H1 (cell line): ENCODE measurements around the gene DENND2A.

ENCODE experiments used
- BRCA1 ChIP-seq: IDR thresholded peaks from 2 replicates; pipeline ENCODE4 v1.6.1; 2012; ENCODE audit warnings: low read depth, low read length, improper control_type of control experiment
- CEBPB ChIP-seq: IDR thresholded peaks from 2 replicates; pipeline ENCODE4 v1.6.1; 2012; ENCODE audit warnings: low read depth, low read length
- CHD2 ChIP-seq: IDR thresholded peaks from 2 replicates; pipeline ENCODE4 v1.6.1; 2012; ENCODE audit warnings: low read length, improper control_type of control experiment
- EP300 ChIP-seq, 2 experiments: IDR thresholded peaks; 1 replicate in 1 of 2; 2 replicates in 1 of 2; pipeline ENCODE4 v1.6.1; 2011 to 2012; ENCODE audit warnings: low read depth in 2 of 2, low read length in 2 of 2, mild to moderate bottlenecking in 2 of 2, borderline replicate concordance in 1 of 2, inconsistent platforms in 1 of 2, moderate library complexity in 1 of 2
- SUZ12 ChIP-seq: fragments of 200-600 bp; sonication (generic); IDR thresholded peaks from 2 replicates; pipeline ENCODE4 v1.6.1; 2012; ENCODE audit warnings: mild to moderate bottlenecking, inconsistent platforms, low read length, moderate library complexity, mixed read lengths
- TF ChIP-seq, protein P1 (sequence below), 3 experiments: IDR thresholded peaks; 1 replicate in 2 of 3; 2 replicates in 1 of 3; pipeline versions ENCODE4 v1.5.1 to v1.6.1; 2011; ENCODE audit warnings: low read length in 3 of 3, mild to moderate bottlenecking in 3 of 3, inconsistent platforms in 2 of 3, low read depth in 1 of 3, moderate library complexity in 1 of 3; ENCODE audit not compliant: insufficient read depth in 1 of 3; ENCODE audit errors: control extremely low read depth in 1 of 3

DNA sequence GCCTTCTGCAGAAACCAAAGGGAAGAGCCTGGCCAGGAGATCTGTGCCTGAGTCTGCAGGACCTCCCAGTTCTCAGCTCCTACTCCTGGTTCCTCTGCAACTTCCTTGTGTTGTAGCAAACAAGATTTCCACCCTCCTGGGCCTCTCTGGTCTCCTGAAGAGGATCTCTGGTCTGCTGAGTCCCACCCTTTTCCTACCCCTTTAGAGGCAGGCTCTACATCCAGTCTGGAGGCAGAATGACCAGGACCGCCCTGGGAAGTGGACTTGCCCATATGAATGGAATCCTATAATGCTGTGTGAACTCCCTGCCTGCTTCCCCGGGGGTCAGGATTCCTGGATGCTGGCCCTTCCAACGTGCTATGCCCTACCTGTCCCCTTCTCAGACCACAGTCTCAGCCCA, 3.2 kb downstream of the DENND2A start:
- TF ChIP-seq, protein P1, sequence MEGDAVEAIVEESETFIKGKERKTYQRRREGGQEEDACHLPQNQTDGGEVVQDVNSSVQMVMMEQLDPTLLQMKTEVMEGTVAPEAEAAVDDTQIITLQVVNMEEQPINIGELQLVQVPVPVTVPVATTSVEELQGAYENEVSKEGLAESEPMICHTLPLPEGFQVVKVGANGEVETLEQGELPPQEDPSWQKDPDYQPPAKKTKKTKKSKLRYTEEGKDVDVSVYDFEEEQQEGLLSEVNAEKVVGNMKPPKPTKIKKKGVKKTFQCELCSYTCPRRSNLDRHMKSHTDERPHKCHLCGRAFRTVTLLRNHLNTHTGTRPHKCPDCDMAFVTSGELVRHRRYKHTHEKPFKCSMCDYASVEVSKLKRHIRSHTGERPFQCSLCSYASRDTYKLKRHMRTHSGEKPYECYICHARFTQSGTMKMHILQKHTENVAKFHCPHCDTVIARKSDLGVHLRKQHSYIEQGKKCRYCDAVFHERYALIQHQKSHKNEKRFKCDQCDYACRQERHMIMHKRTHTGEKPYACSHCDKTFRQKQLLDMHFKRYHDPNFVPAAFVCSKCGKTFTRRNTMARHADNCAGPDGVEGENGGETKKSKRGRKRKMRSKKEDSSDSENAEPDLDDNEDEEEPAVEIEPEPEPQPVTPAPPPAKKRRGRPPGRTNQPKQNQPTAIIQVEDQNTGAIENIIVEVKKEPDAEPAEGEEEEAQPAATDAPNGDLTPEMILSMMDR (IDR thresholded peaks at IDR 0.05; ENCODE audit: control extremely low read depth in 1 of 3, insufficient read depth in 1 of 3, low read depth in 1 of 3, low read length in 3 of 3), result no peak
- TF ChIP-seq CEBPB (no peak), CHD2 (no peak), SUZ12 (no peak), BRCA1 (no peak), EP300 (IDR thresholded peaks at IDR 0.05; ENCODE audit: borderline replicate concordance in 1 of 2, low read depth in 2 of 2, low read length in 2 of 2) (no peak)
